Activated CD8-positive, alpha-beta T cell treated with anti-CD3 and anti-CD28 coated beads, Interleukin-2, amount 10 ng/mL, durations not matched to agents 7 days and 5 days (primary cell): Measurements from ENCODE around the gene SEZ6L2. TPM values are rescaled to one million over a fixed set of nuclear protein-coding genes. Genes with fewer than 3 reads are reported as not detected.
"Not testable (repeated sequence)": the region's sequence is repeated elsewhere in the genome, so short reads cannot be mapped to it uniquely, and the experiment has no call there.

ENCODE experiments used
- ATAC-seq: fragments of 150-1000 bp; cut with Tn5 transposase; one replicate; pipeline ENCODE4 v1.10.0; 2021; ENCODE audit warnings: moderate library complexity
- CTCF ChIA-PET: fragments of 350-600 bp; sonication (Branson Sonifier 250); formaldehyde crosslinking; loops from one replicate; lab custom pipeline; 2021; ENCODE audit warnings: antibody characterized with exemption; lab: Charles Lee
- POLR2A ChIA-PET: fragments of 350-600 bp; sonication (Branson Sonifier 250); formaldehyde crosslinking; loops from one replicate; lab custom pipeline; 2021; ENCODE audit warnings: antibody characterized with exemption; lab: Charles Lee
- DNase-seq: peaks from one replicate; pipeline ENCODE4 v3.0.0-alpha.2; 2020
- H3K27ac Mint-ChIP-seq: one replicate; pipeline ENCODE4 v1.8.0; 2021; ENCODE audit warnings: mild to moderate bottlenecking, mixed read lengths
- H3K27me3 Mint-ChIP-seq: one replicate; pipeline ENCODE4 v1.8.0; 2021; ENCODE audit warnings: low read depth, mixed read lengths
- H3K36me3 Mint-ChIP-seq: one replicate; pipeline ENCODE4 v1.8.0; 2021; ENCODE audit warnings: low read depth, mixed read lengths
- H3K4me1 Mint-ChIP-seq: one replicate; pipeline ENCODE4 v1.8.0; 2021; ENCODE audit warnings: low read depth, mixed read lengths
- H3K4me3 Mint-ChIP-seq: one replicate; pipeline ENCODE4 v1.8.0; 2021; ENCODE audit warnings: mild to moderate bottlenecking, mixed read lengths
- H3K9me3 Mint-ChIP-seq: one replicate; pipeline ENCODE4 v1.8.0; 2022; ENCODE audit warnings: mixed read lengths; ENCODE audit not compliant: insufficient read depth
- total RNA-seq, 2 experiments: library from RNA; stranded (reverse); gene quantifications; one replicate each; pipeline ENCODE4 v1.2.3, GENCODE V29; 2021

Gene SEZ6L2
- total RNA-seq, 2 experiments from 2014 or later: not detected

GRCh38 chr16:29878172-29878571, 21.2 kb downstream of the SEZ6L2 start:
- no peak overlapping the region for H3K27ac Mint-ChIP-seq
- POLR2A ChIA-PET: interaction anchor here (0.6 to 1.0 kb wide), 2 partner anchors 9 to 12 kb away, joined by 3 read pairs; no protein-coding TSS in a partner anchor
- peaks cover 30% of the 10 kb centered on the region for H3K27me3 Mint-ChIP-seq
- no peaks in the 10 kb centered on the region for H3K9me3 Mint-ChIP-seq
- no peak for DNase-seq
- ATAC-seq: no peak
- no peaks in the 10 kb centered on the region for H3K36me3 Mint-ChIP-seq
- H3K4me3 Mint-ChIP-seq: no peak overlapping the region
- CTCF ChIA-PET: interaction anchor here (0.8 to 2.0 kb wide), 4 partner anchors 30 to 154 kb away, joined by 3 to 7 read pairs (median 6); partner anchors contain the start of gene TMEM219
- H3K4me1 Mint-ChIP-seq: peaks cover 16% of the 10 kb centered on the region

- DNase-seq (peak; percentile 55), ATAC-seq (peak; percentile 70)
- no peak overlapping the region for H3K27ac Mint-ChIP-seq
- H3K4me1 Mint-ChIP-seq: peaks cover 16% of the 10 kb centered on the region
- H3K27me3 Mint-ChIP-seq: peaks cover 27% of the 10 kb centered on the region
- ChIA-PET POLR2A (interaction anchor here (0.6 to 1.4 kb wide), 3 partner anchors 8 to 13 kb away, joined by 3 to 4 read pairs (median 3); no protein-coding TSS in a partner anchor), CTCF (interaction anchor here (0.8 to 2.0 kb wide), 7 partner anchors 14 to 155 kb away, joined by 3 to 7 read pairs (median 4); partner anchors contain the start of genes CDIPT and TMEM219)
- no peaks in the 10 kb centered on the region for H3K36me3 Mint-ChIP-seq
- H3K4me3 Mint-ChIP-seq: no peak overlapping the region
- no peaks in the 10 kb centered on the region for H3K9me3 Mint-ChIP-seq
These were observed 21.9 kb downstream of the SEZ6L2 start for GRCh38 chr16:29877266-29877961.

DNA sequence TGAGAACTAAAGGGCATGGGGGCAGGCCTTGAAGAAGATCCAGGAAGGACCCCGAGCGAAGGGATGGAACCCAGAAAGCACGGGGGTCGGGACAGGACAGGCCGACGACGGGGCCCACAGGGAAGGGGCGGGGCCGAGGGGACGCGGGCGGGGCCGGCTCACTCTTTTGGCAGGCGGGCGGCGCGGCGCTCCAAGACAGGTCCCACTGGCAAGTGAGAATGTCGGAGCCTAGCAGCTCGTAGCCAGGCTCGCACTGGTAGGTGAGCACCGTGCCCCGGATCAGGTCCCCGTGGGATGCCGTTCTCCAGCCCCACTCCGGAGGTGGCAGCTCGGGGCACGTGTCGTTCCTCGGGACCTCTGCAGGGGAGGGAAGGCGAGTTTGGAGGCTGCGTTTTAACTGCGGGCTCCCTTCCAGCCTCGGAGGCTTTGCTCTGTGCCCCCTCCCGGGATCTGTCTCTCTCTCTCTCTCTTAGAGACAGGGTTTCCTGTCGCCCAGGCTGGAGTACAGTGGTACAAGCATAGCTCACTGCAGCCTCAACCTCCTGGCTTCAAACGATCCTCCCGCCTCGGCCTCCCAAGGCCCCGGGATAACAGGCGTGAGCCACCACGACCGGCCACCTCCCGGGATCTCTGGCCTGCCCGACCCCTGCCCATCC, 22.6 kb downstream of the SEZ6L2 start:
- ATAC-seq (peak; percentile 50), DNase-seq (peak; percentile 40)
- Mint-ChIP-seq H3K36me3 (no peaks in the 10 kb centered on the region), H3K27me3 (peaks cover 27% of the 10 kb centered on the region), H3K4me3 (peak overlapping the region; percentile 55), H3K27ac (no peak overlapping the region), H3K9me3 (no peaks in the 10 kb centered on the region), H3K4me1 (peaks cover 16% of the 10 kb centered on the region)
- ChIA-PET CTCF (interaction anchor here (1.1 to 2.0 kb wide), 5 partner anchors 14 to 155 kb away, joined by 3 to 7 read pairs (median 4); partner anchors contain the start of gene CDIPT), POLR2A (interaction anchor here (1.4 kb wide), 1 partner anchor 13 kb away, joined by 4 read pairs; no protein-coding TSS in a partner anchor)

DNA sequence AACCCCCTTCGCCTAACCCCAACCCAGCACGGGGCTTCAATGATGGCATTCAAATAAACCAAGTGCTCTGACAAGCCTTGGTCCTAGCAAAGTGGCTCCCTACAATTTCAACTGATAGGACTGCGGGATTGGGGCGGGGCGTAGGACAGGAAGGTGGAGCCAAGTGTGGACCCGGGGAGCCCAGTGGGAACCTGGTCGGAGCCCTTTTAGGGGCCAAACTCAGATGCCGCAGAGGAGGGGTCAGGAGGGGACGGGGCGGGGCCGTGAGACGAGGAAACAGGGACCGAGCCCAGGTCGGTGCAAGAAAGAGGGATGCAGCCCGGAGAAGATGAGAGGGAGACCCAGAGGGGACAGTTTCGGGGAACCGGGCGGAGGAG, 23.1 kb downstream of the SEZ6L2 start:
- Mint-ChIP-seq H3K36me3 (no peaks in the 10 kb centered on the region), H3K27me3 (peaks cover 26% of the 10 kb centered on the region), H3K4me3 (peak overlapping the region; percentile 55), H3K27ac (no peak overlapping the region), H3K9me3 (no peaks in the 10 kb centered on the region), H3K4me1 (peaks cover 16% of the 10 kb centered on the region)
- ChIA-PET CTCF (interaction anchor here (1.3 to 2.0 kb wide), 2 partner anchors 91 to 156 kb away, joined by 3 to 7 read pairs; no protein-coding TSS in a partner anchor), POLR2A (no interaction called here)
- DNase-seq (no peak), ATAC-seq (peak; percentile 15)

DNA sequence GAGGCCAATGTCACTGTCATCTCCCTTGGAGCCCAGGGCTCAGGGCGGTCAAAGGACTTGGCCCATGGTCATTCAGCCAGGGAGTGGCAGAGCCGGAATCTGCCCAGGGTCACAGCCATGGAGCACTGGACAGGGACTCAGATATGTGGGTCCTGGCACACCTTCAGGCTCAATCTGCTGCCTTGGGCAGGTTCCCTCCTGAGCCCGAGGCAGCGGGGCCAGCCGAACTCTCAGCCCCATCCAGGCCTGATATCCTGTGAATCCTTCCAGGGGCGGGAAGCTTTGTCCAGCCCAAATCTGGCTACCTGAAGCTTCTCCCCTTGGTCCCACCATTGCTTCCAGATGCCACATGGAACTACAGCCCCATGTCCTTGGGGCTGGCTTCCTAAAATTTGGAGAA, 24.1 kb downstream of the SEZ6L2 start:
- Mint-ChIP-seq H3K27ac (no peak overlapping the region), H3K36me3 (no peaks in the 10 kb centered on the region), H3K27me3 (peaks cover 24% of the 10 kb centered on the region), H3K9me3 (no peaks in the 10 kb centered on the region), H3K4me1 (peaks cover 16% of the 10 kb centered on the region), H3K4me3 (no peak overlapping the region)
- ChIA-PET CTCF (no interaction called here), POLR2A (no interaction called here)
- no peak for DNase-seq
- no peak for ATAC-seq

- POLR2A ChIA-PET: interaction anchor here (0.6 kb wide), 1 partner anchor 133 kb away, joined by 3 read pairs; no protein-coding TSS in a partner anchor
- CTCF ChIA-PET: no interaction called here
- Mint-ChIP-seq H3K4me3 (no peak overlapping the region), H3K9me3 (no peaks in the 10 kb centered on the region), H3K4me1 (peaks cover 16% of the 10 kb centered on the region), H3K27ac (no peak overlapping the region), H3K27me3 (peaks cover 24% of the 10 kb centered on the region), H3K36me3 (no peaks in the 10 kb centered on the region)
- DNase-seq: no peak
- ATAC-seq: no peak
These were observed 26.0 kb downstream of the SEZ6L2 start for GRCh38 chr16:29873319-29873718.

- Mint-ChIP-seq H3K9me3 (no peaks in the 10 kb centered on the region), H3K27ac (no peak overlapping the region), H3K27me3 (peaks cover 10% of the 10 kb centered on the region), H3K4me1 (peaks cover 14% of the 10 kb centered on the region), H3K36me3 (no peaks in the 10 kb centered on the region), H3K4me3 (no peak overlapping the region)
- ChIA-PET CTCF (no interaction called here), POLR2A (no interaction called here)
- DNase-seq (no peak), ATAC-seq (no peak)
These were observed 27.4 kb downstream of the SEZ6L2 start for GRCh38 chr16:29871822-29872546.

GRCh38 chr16:29869067-29869466, 30.3 kb downstream of the SEZ6L2 start:
- not testable (repeated sequence) for H3K36me3 Mint-ChIP-seq, H3K4me3 Mint-ChIP-seq, ATAC-seq, H3K9me3 Mint-ChIP-seq, H3K27me3 Mint-ChIP-seq, DNase-seq, H3K4me1 Mint-ChIP-seq, H3K27ac Mint-ChIP-seq
- ChIA-PET POLR2A (interaction anchor here (0.6 kb wide), 1 partner anchor 9 kb away, joined by 3 read pairs; no protein-coding TSS in a partner anchor), CTCF (interaction anchor here (1.6 kb wide), 1 partner anchor 21 kb away, joined by 9 read pairs; no protein-coding TSS in a partner anchor)

GRCh38 chr16:29868396-29869009, 30.8 kb downstream of the SEZ6L2 start:
- no peaks in the 10 kb centered on the region for H3K27me3 Mint-ChIP-seq
- H3K4me1 Mint-ChIP-seq: peaks cover 10% of the 10 kb centered on the region
- no peak overlapping the region for H3K4me3 Mint-ChIP-seq
- no peak overlapping the region for H3K27ac Mint-ChIP-seq
- H3K36me3 Mint-ChIP-seq: no peaks in the 10 kb centered on the region
- CTCF ChIA-PET: interaction anchor here (1.6 kb wide), 1 partner anchor 20 kb away, joined by 9 read pairs; no protein-coding TSS in a partner anchor
- POLR2A ChIA-PET: no interaction called here
- ATAC-seq: no peak
- no peak for DNase-seq
- no peaks in the 10 kb centered on the region for H3K9me3 Mint-ChIP-seq

DNA sequence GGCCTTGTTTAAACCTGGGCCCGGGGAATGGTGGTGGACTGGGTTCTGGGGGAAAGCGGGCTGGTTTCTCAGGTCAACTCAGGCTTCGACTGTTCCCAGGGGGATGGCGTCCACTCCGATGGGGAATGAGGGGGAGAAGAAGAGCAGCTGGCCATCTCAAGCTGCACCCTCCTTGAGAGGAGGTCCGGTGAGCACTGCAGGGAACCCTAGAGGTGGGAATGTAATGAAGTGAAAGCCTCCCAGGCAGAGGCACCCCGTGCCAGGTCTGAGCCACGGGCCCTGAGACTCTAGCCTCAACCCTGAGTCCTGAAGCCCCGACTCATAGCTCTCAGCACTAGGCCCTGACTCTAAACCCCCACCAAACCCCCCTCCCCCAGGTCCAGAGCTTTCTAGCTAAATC, 35.1 kb downstream of the SEZ6L2 start:
- POLR2A ChIA-PET: interaction anchor here (0.8 to 1.1 kb wide), 2 partner anchors 13 to 109 kb away, joined by 4 to 5 read pairs; no protein-coding TSS in a partner anchor
- DNase-seq: no peak
- CTCF ChIA-PET: no interaction called here
- no peak for ATAC-seq
- Mint-ChIP-seq H3K4me1 (peaks cover 31% of the 10 kb centered on the region), H3K36me3 (peaks cover 18% of the 10 kb centered on the region), H3K27ac (no peak overlapping the region), H3K9me3 (no peaks in the 10 kb centered on the region), H3K27me3 (no peaks in the 10 kb centered on the region), H3K4me3 (no peak overlapping the region)

GRCh38 chr16:29863669-29863984, 35.7 kb downstream of the SEZ6L2 start:
- peaks cover 22% of the 10 kb centered on the region for H3K36me3 Mint-ChIP-seq
- no peak for DNase-seq
- no peak for ATAC-seq
- H3K27me3 Mint-ChIP-seq: no peaks in the 10 kb centered on the region
- H3K4me1 Mint-ChIP-seq: peaks cover 31% of the 10 kb centered on the region
- CTCF ChIA-PET: interaction anchor here (0.5 to 1.5 kb wide), 6 partner anchors 9 to 190 kb away, joined by 3 to 5 read pairs (median 4); partner anchors contain the start of gene TAOK2
- no peaks in the 10 kb centered on the region for H3K9me3 Mint-ChIP-seq
- POLR2A ChIA-PET: interaction anchor here (1.1 to 1.2 kb wide), 3 partner anchors 14 to 132 kb away, joined by 3 to 4 read pairs (median 3); partner anchors contain the start of gene HIRIP3
- H3K4me3 Mint-ChIP-seq: peak overlapping the region; percentile 91
- H3K27ac Mint-ChIP-seq: peak overlapping the region; percentile 100
